ENCODE data around the gene POFUT1.

- TF ChIP-seq CTCF (IDR thresholded peaks at IDR 0.05; ENCODE audit: extremely low read depth in 1 of 2, insufficient read depth in 1 of 2, low read depth in 1 of 2, low read length in 2 of 2) (no peak), POLR2A (IDR thresholded peaks at IDR 0.05; ENCODE audit: low read depth, low read length) (no peak), MAX (IDR thresholded peaks at IDR 0.05; ENCODE audit: insufficient read depth, insufficient read length) (no peak), EZH2 (IDR thresholded peaks at IDR 0.05; ENCODE audit: borderline replicate concordance, low read depth, low read length, severe bottlenecking) (no peak), FOS (IDR thresholded peaks at IDR 0.05; ENCODE audit: borderline replicate concordance, insufficient read depth, low read length) (no peak), POLR2AphosphoS5 (IDR thresholded peaks at IDR 0.05; ENCODE audit: insufficient read depth, low read depth, low read length) (no peak), MYC (IDR thresholded peaks at IDR 0.05; ENCODE audit: low read depth, low read length) (no peak)
Observed at GRCh38 chr20:32165836-32166545, 41.7 kb upstream of the POFUT1 start.
